ENCODE results near the gene EN2.

Gene EN2

DNA sequence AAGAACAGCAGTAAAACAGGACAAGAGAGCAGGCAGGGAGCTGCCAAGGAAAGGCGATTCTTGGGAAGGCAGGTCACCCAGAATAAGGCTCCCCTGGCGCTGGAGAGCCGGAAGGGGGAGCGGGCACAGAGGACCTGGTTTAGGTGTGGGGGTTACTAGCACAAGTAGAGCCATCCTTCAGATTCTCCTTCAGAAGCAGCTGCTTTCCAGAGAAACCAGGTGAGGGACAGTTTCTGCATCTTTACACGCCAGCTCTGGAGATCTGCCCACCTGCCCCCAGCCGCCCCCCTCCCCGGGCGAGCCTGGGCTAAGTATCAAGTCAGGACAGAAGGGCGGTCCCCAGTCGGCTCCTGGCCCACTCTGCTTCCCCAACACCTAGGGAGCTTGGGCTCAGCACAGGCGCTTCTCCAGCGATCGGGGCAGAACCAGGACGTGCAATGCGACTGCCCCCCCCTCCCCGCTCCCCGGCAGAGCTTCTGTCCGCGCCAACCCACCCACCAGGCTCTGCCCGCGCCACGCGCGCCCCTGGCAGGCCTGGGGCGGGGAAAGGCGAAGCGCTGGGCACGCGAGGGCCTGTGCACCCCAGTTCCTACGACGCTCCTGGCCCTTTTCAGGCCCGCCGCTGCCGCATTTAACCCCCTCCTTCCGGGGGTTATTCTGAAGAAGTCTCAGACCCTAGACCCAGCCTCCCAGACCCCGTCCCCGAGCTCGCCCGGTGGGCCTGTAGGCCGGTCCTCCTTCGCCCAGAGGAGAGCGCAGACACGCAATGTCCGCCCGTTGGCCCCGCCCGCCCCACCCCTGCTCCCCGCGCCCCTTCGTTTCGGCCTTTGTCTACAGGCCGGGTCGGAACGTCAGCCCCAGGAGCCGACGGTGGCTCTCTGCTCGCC is 4.4 kb upstream of the EN2 start:
- in situ Hi-C loops (cut with MboI; ENCODE audit: low sequenced_read_pairs, unreplicated experiment): no loop called here
- no peak for DNase-seq (ENCODE audit: low spot score)
- TF ChIP-seq CTCF (IDR thresholded peaks at IDR 0.05; ENCODE audit: borderline replicate concordance, control extremely low read depth, extremely low read depth, insufficient read depth, missing control alignments): no peak

GRCh38 chr7:155454183-155455112 is 3.5 kb upstream of the EN2 start:
- in situ Hi-C loops (cut with MboI; ENCODE audit: low sequenced_read_pairs, unreplicated experiment): no loop called here
- no peak for DNase-seq (ENCODE audit: low spot score)
- TF ChIP-seq CTCF (IDR thresholded peaks at IDR 0.05; ENCODE audit: borderline replicate concordance, control extremely low read depth, extremely low read depth, insufficient read depth, missing control alignments): no peak

DNA sequence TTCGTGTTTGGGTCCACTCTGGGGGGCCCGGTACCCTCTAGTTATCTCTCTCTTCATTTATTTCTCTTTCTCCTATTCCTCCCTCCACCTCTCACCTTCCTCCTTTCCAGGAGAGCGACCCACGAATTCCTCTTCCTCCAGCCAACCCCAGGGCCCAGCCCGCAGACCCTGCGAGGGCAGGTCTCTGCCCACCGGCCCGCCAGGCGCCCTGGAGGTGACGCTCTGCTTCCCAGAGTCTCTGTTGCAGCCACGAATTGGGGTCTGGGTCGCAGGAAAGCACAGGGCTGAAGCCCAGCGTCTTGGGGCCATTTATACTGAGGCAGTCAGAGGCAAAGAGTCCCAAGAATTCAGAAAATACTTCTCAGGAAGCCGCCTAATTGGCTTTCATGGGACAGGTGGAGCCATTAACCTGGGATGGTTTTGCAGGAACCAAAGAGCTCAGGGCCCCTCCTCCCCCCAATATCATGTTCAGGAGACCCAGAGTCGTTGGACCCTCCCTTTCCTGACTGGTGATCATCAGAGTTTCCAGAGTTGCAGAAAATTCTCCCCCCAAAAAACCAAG is 2.7 kb upstream of the EN2 start:
- no peak for TF ChIP-seq CTCF (IDR thresholded peaks at IDR 0.05; ENCODE audit: borderline replicate concordance, control extremely low read depth, extremely low read depth, insufficient read depth, missing control alignments)
- in situ Hi-C loops (cut with MboI; ENCODE audit: low sequenced_read_pairs, unreplicated experiment): no loop called here
- no peak for DNase-seq (ENCODE audit: low spot score)

DNA sequence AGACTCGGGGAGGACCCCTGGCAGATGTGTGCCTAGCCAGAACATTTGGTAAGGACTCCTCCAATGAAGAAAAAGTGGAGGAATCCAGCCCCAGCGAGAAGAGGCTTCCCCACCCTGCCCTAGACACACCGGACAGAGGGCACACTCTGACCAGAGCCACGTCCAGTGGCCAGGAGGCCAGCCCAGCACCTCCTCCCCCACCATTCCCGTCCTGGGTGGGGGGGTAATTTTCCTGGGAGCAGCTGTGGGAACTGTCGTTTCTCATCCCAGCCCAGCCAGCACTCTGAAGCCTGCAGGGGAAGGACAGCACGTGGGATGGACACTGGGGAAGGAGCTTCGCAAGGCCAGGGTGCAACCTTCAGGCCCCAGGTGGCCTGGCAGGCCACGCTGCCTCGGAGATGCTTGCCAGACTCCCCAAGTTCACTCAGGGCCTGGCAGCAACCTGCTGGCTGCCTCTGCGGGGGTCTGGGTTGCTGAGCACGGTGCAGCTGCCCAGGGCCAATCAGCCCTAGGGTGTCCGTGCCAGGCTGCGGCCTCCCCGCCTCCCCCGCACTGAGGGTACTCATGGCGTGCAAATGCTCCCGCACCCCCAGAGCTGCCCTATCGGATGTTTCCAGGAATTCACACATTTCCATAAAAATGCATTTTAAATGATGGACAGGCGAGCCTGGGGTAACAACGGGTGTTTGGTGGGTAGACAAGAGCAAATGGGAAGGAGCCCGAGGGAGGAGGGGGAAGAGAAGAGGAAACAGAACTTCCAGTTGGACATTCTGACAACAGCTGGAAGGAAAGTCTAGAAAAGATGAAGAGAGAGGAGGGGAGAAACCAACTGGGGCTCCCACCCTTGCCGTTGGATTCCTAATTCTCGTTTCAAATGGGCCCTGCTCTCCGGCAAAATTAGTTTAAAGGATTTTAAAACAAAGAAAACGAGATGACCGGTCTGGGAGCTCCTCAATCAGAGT is 1.9 kb upstream of the EN2 start:
- in situ Hi-C loops (cut with MboI; ENCODE audit: low sequenced_read_pairs, unreplicated experiment): no loop called here
- DNase-seq (ENCODE audit: low spot score): peak; percentile 41
- no peak for TF ChIP-seq CTCF (IDR thresholded peaks at IDR 0.05; ENCODE audit: borderline replicate concordance, control extremely low read depth, extremely low read depth, insufficient read depth, missing control alignments)

GRCh38 chr7:155456738-155457543 is 988 bp upstream of the EN2 start:
- in situ Hi-C loops (cut with MboI; ENCODE audit: low sequenced_read_pairs, unreplicated experiment): no loop called here
- TF ChIP-seq CTCF (IDR thresholded peaks at IDR 0.05; ENCODE audit: borderline replicate concordance, control extremely low read depth, extremely low read depth, insufficient read depth, missing control alignments): no peak
- DNase-seq (ENCODE audit: low spot score): peak; percentile 54

All from GM13976 (cell line).